Liver (tissue), 9 donors: ENCODE measurements around the gene DCAKD. TPM values are rescaled to one million over a fixed set of nuclear protein-coding genes. Genes with fewer than 3 reads are reported as not detected.
A peak's percentile ranks its signal among the peaks of the same experiment; 100 is the strongest.

Experiments used
- DNase-seq: peaks from one replicate; pipeline ENCODE4 v3.0.0-alpha.2; 2017; ENCODE audit warnings: low spot score
- H3K27ac ChIP-seq, 2 donors: one replicate each; pipeline ENCODE4 v1.7.0; 2013; ENCODE audit warnings: inconsistent platforms in 2 of 2, low read length in 2 of 2, control low read depth in 1 of 2, low read depth in 1 of 2, mild to moderate bottlenecking in 1 of 2
- H3K27me3 ChIP-seq, 4 donors: one replicate each; pipeline versions ENCODE4 v1.6.1 to v1.7.0; 2013; ENCODE audit warnings: low read length in 3 of 4, inconsistent platforms in 1 of 4, mild to moderate bottlenecking in 1 of 4, moderate library complexity in 1 of 4; ENCODE audit not compliant: control insufficient read depth in 4 of 4, insufficient read depth in 4 of 4
- H3K36me3 ChIP-seq, 4 donors: one replicate each; pipeline versions ENCODE4 v1.6.1 to v1.7.0; 2013; ENCODE audit warnings: low read length in 3 of 4, mild to moderate bottlenecking in 3 of 4, low read depth in 1 of 4, moderate library complexity in 1 of 4; ENCODE audit not compliant: control insufficient read depth in 4 of 4, insufficient read depth in 3 of 4
- H3K4me1 ChIP-seq, 4 donors: one replicate each; pipeline versions ENCODE4 v1.6.1 to v1.7.0; 2013; ENCODE audit warnings: low read length in 3 of 4, mild to moderate bottlenecking in 3 of 4, moderate library complexity in 1 of 4; ENCODE audit not compliant: control insufficient read depth in 4 of 4, insufficient read depth in 4 of 4
- H3K4me3 ChIP-seq, 3 donors: one replicate each; pipeline versions ENCODE4 v1.6.1 to v1.7.0; 2013; ENCODE audit warnings: low read length in 3 of 3, control low read depth in 1 of 3, low read depth in 1 of 3, mild to moderate bottlenecking in 1 of 3
- H3K9ac ChIP-seq, 2 donors: one replicate each; pipeline ENCODE4 v1.7.0; 2013; ENCODE audit warnings: low read length in 2 of 2, mild to moderate bottlenecking in 2 of 2, moderate library complexity in 2 of 2, control low read depth in 1 of 2, low read depth in 1 of 2
- H3K9me3 ChIP-seq, 4 donors: one replicate each; pipeline versions ENCODE4 v1.6.1 to v1.7.0; 2013; ENCODE audit warnings: low read length in 3 of 4; ENCODE audit not compliant: control insufficient read depth in 4 of 4
- ATF3 ChIP-seq: IDR thresholded peaks from 2 replicates; pipeline ENCODE4 v1.6.1; 2016; ENCODE audit warnings: antibody characterized with exemption
- CTCF ChIP-seq: fragments of 150-350 bp; IDR thresholded peaks from 2 replicates; pipeline ENCODE4 v1.5.1; 2017; ENCODE audit warnings: improper control_type of control experiment, low read depth, low read length; ENCODE audit not compliant: missing input control
- EGR1 ChIP-seq, 2 donors: IDR thresholded peaks; 2 replicates each; pipeline ENCODE4 v1.6.1; 2016 to 2018; ENCODE audit warnings: antibody characterized with exemption in 2 of 2, low read depth in 2 of 2
- FOXA1 ChIP-seq: IDR thresholded peaks from 2 replicates; pipeline ENCODE4 v1.6.1; 2016; ENCODE audit warnings: antibody characterized with exemption
- FOXA2 ChIP-seq: IDR thresholded peaks from 2 replicates; pipeline ENCODE4 v1.6.1; 2016; ENCODE audit warnings: antibody characterized with exemption
- GABPA ChIP-seq, 2 donors: IDR thresholded peaks in 1 of 2; conservative IDR thresholded peaks in 1 of 2; 2 replicates each; pipeline ENCODE4 v1.6.1; 2016; ENCODE audit warnings: antibody characterized with exemption in 2 of 2, mild to moderate bottlenecking in 1 of 2, moderate library complexity in 1 of 2
- HNF4A ChIP-seq, 2 donors: conservative IDR thresholded peaks; 2 replicates each; pipeline ENCODE4 v1.6.1; 2016; ENCODE audit warnings: antibody characterized with exemption in 2 of 2, mild to moderate bottlenecking in 2 of 2
- HNF4G ChIP-seq: IDR thresholded peaks from 2 replicates; pipeline ENCODE4 v1.6.1; 2016; ENCODE audit warnings: antibody characterized with exemption
- JUND ChIP-seq, 2 donors: IDR thresholded peaks; 2 replicates each; pipeline ENCODE4 v1.6.1; 2016; ENCODE audit warnings: antibody characterized with exemption in 2 of 2
- NR2F2 ChIP-seq: IDR thresholded peaks from 2 replicates; pipeline ENCODE4 v1.6.1; 2016; ENCODE audit warnings: antibody characterized with exemption
- RAD21 ChIP-seq, 2 donors: IDR thresholded peaks; 2 replicates each; pipeline ENCODE4 v1.6.1; 2016; ENCODE audit warnings: antibody characterized with exemption in 2 of 2, mild to moderate bottlenecking in 2 of 2
- REST ChIP-seq: IDR thresholded peaks from 2 replicates; pipeline ENCODE4 v1.6.1; 2016; ENCODE audit warnings: antibody characterized with exemption, mild to moderate bottlenecking
- RXRA ChIP-seq, 2 donors: IDR thresholded peaks; 2 replicates each; pipeline ENCODE4 v1.6.1; 2017 to 2018; ENCODE audit warnings: antibody characterized with exemption in 2 of 2, mild to moderate bottlenecking in 1 of 2
- SP1 ChIP-seq: IDR thresholded peaks from 2 replicates; pipeline ENCODE4 v1.6.1; 2018; ENCODE audit warnings: antibody characterized with exemption, mild to moderate bottlenecking
- TAF1 ChIP-seq: conservative IDR thresholded peaks from 2 replicates; pipeline ENCODE4 v1.6.1; 2016; ENCODE audit warnings: antibody characterized with exemption, mild to moderate bottlenecking
- YY1 ChIP-seq: IDR thresholded peaks from 2 replicates; pipeline ENCODE4 v1.6.1; 2016; ENCODE audit warnings: antibody characterized with exemption, mild to moderate bottlenecking
- WGBS: extraction: QIAGEN DNeasy Blood & Tissue Kit; methylation state at CpG from one replicate; pipeline ENCODE4 v1.1.7; 2013; 5-methylcytosine and 5-hydroxymethylcytosine counted together
- polyA plus RNA-seq, 2 donors: library from polyadenylated mRNA; stranded (reverse) in 1 of 2; unstranded in 1 of 2; fragments of 200-250 nt in 1 of 2; fragments of >200 nt in 1 of 2; fragmentation: Nextera tagmentation in 1 of 2; extraction: Ambion mirVana in 1 of 2; gene quantifications; one replicate each; pipeline versions ENCODE4 v1.2.1 to v1.2.3, GENCODE V29; 2013 to 2015
- total RNA-seq, 2 donors: library from RNA; depleted of rRNA; stranded (reverse); fragments of >200 nt; gene quantifications; one replicate each; pipeline ENCODE4 v1.2.3, GENCODE V29; 2014
- TF ChIP-seq, protein P1 (sequence below): IDR thresholded peaks from 2 replicates; pipeline ENCODE4 v1.6.1; 2016; ENCODE audit warnings: antibody characterized with exemption
- TF ChIP-seq, protein P2 (sequence below): IDR thresholded peaks from 2 replicates; pipeline ENCODE4 v1.6.1; 2016; ENCODE audit warnings: antibody characterized with exemption
- donor health status: healthy.
- donor health status: healthy.
- donor health status: healthy.
- donor health status: healthy.
- donor health status: healthy.

DCAKD gene
- 10 to 100 TPM; 15.6 to 22.9 TPM for total RNA-seq
- 10 to 100 TPM in 1 of 2 donors, 1 to 10 TPM in 1; 9.7 to 13.6 TPM for polyA plus RNA-seq

GRCh38 chr17:45051060-45051719 lies at the start of gene DCAKD:
DCAKD (minus strand) TSS chr17:45051632; CDS start chr17:45034885, 16,747 bp downstream.
- Histone ChIP-seq H3K9me3 (no peaks in the 10 kb centered on the region), H3K9ac (peak within 1 kb of the TSS; percentile 80 to 81), H3K4me1 (peaks cover 0 to 16% (median 7%) of the 10 kb centered on the region in 4 donors), H3K4me3 (peak within 1 kb of the TSS; percentile 65 to 79 (median 70)), H3K27ac (peak within 1 kb of the TSS; percentile 83 to 85), H3K36me3 (no peaks in the 10 kb centered on the region), H3K27me3 (no peaks in the 10 kb centered on the region)
- WGBS = under 1% methylated on average over 56 of the region's 56 CpGs
- TF ChIP-seq ATF3 = no peak
- TF ChIP-seq FOXA2 = no peak
- peak; percentile 18 for TF ChIP-seq SP1
- TF ChIP-seq HNF4G = no peak
- no peak for TF ChIP-seq HNF4A (conservative IDR thresholded peaks at IDR 0.05)
- TF ChIP-seq JUND (IDR thresholded peaks at IDR 0.05) = no peak
- TF ChIP-seq FOXA1 = no peak
- TF ChIP-seq, protein P1, sequence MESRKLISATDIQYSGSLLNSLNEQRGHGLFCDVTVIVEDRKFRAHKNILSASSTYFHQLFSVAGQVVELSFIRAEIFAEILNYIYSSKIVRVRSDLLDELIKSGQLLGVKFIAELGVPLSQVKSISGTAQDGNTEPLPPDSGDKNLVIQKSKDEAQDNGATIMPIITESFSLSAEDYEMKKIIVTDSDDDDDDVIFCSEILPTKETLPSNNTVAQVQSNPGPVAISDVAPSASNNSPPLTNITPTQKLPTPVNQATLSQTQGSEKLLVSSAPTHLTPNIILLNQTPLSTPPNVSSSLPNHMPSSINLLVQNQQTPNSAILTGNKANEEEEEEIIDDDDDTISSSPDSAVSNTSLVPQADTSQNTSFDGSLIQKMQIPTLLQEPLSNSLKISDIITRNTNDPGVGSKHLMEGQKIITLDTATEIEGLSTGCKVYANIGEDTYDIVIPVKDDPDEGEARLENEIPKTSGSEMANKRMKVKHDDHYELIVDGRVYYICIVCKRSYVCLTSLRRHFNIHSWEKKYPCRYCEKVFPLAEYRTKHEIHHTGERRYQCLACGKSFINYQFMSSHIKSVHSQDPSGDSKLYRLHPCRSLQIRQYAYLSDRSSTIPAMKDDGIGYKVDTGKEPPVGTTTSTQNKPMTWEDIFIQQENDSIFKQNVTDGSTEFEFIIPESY = no peak
- TF ChIP-seq REST = no peak
- no peak for TF ChIP-seq RAD21 (IDR thresholded peaks at IDR 0.05)
- TF ChIP-seq, protein P2, sequence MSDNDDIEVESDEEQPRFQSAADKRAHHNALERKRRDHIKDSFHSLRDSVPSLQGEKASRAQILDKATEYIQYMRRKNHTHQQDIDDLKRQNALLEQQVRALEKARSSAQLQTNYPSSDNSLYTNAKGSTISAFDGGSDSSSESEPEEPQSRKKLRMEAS = peak; percentile 28
- peak; percentile 17 for TF ChIP-seq YY1
- no peak for TF ChIP-seq EGR1 (IDR thresholded peaks at IDR 0.05; ENCODE audit: low read depth in 2 of 2)
- TF ChIP-seq CTCF = peak; percentile 28
- TF ChIP-seq NR2F2 = no peak
- peak; percentile 54 to 86 for TF ChIP-seq GABPA (IDR thresholded peaks at IDR 0.05 in 1 of 2, conservative IDR thresholded peaks at IDR 0.05 in 1 of 2)
- TF ChIP-seq TAF1 = no peak
- no peak for TF ChIP-seq RXRA (IDR thresholded peaks at IDR 0.05)
- peak; percentile 87 for DNase-seq
